NK-92 treated with Interleukin-12 subunit alpha and Interleukin-12 subunit beta, amount 100 ng/mL, for 24 hours (cell line): Measurements from ENCODE around the gene ASMTL.
"Not testable (repeated sequence)": the region's sequence is repeated elsewhere in the genome, so short reads cannot be mapped to it uniquely, and the experiment has no call there.

Experiments used
- DNase-seq: peaks from one replicate; lab custom pipeline; 2025; lab: John Stamatoyannopoulos, UW

Gene ASMTL

GRCh38 chrX:1453951-1454785, 1.5 kb upstream of the ASMTL start:
- no peak for DNase-seq

- no peak for DNase-seq
Measured at GRCh38 chrX:1453395-1453783, 680 bp upstream of the ASMTL start.

GRCh38 chrX:1451661-1452515, 821 bp downstream of the ASMTL start:
- no peak for DNase-seq

GRCh38 chrX:1451251-1451660, 1.5 kb downstream of the ASMTL start:
- DNase-seq, result no peak

- no peak for DNase-seq
Measured at GRCh38 chrX:1450361-1451161, 2.1 kb downstream of the ASMTL start.

- DNase-seq, result no peak
Measured at GRCh38 chrX:1449823-1450149, 2.9 kb downstream of the ASMTL start.

GRCh38 chrX:1449036-1449822, 3.5 kb downstream of the ASMTL start:
- no peak for DNase-seq

GRCh38 chrX:1448573-1449001, 4.1 kb downstream of the ASMTL start:
- not testable (repeated sequence) for DNase-seq

GRCh38 chrX:1447969-1448572, 4.6 kb downstream of the ASMTL start:
- DNase-seq, result not testable (repeated sequence)

- DNase-seq, result not testable (repeated sequence)
Measured at GRCh38 chrX:1446984-1447968, 5.4 kb downstream of the ASMTL start.

GRCh38 chrX:1444561-1445500, 7.9 kb downstream of the ASMTL start:
- DNase-seq, result no peak

GRCh38 chrX:1443496-1444075, 9.1 kb downstream of the ASMTL start:
- DNase-seq, result no peak

- DNase-seq, result no peak
Measured at GRCh38 chrX:1442724-1443367, 9.9 kb downstream of the ASMTL start.

- no peak for DNase-seq
Measured at GRCh38 chrX:1442016-1442665, 10.6 kb downstream of the ASMTL start.

- no peak for DNase-seq
Measured at GRCh38 chrX:1440506-1440905, 12.2 kb downstream of the ASMTL start.

- no peak for DNase-seq
Measured at GRCh38 chrX:1435241-1435895, 17.3 kb downstream of the ASMTL start.

GRCh38 chrX:1434871-1435240, 17.9 kb downstream of the ASMTL start:
- DNase-seq, result no peak
